OCI-LY1 (cell line): ENCODE data around the gene CALCOCO1.

Experiments
- H2AFZ ChIP-seq: fragments of 200-600 bp; sonication (generic), shearing (Covaris generic); 2 replicates; pipeline ENCODE4 v1.6.0; 2014; ENCODE audit warnings: antibody characterized with exemption, mild to moderate bottlenecking, low read length
- H3F3A ChIP-seq: fragments of 200-600 bp; sonication (generic), shearing (Covaris generic); 2 replicates; pipeline ENCODE4 v1.6.0; 2014; ENCODE audit warnings: mild to moderate bottlenecking, antibody characterized with exemption, low read length, moderate library complexity; ENCODE audit not compliant: insufficient read depth
- H3K27ac ChIP-seq: fragments of 200-600 bp; sonication (generic); 2 replicates; pipeline ENCODE4 v1.5.1; 2014; ENCODE audit warnings: low read length, mixed run types, mild to moderate bottlenecking, low read depth; ENCODE audit not compliant: poor library complexity, severe bottlenecking
- H3K27me3 ChIP-seq: fragments of 200-600 bp; sonication (generic); 2 replicates; pipeline ENCODE4 v1.6.0; 2014; ENCODE audit warnings: antibody characterized with exemption, mild to moderate bottlenecking, low read length, moderate library complexity; ENCODE audit not compliant: insufficient read depth
- H3K36me3 ChIP-seq: fragments of 200-600 bp; sonication (generic); 2 replicates; pipeline ENCODE4 v1.6.1; 2014; ENCODE audit warnings: mild to moderate bottlenecking, antibody characterized with exemption, low read length, moderate library complexity, mixed read lengths; ENCODE audit not compliant: insufficient read depth
- H3K4me1 ChIP-seq: fragments of 200-600 bp; sonication (generic); 2 replicates; pipeline ENCODE4 v1.5.1; 2014; ENCODE audit warnings: mild to moderate bottlenecking, low read length, moderate library complexity; ENCODE audit not compliant: insufficient read depth, severe bottlenecking
- H3K4me2 ChIP-seq: fragments of 200-600 bp; sonication (generic), shearing (Covaris generic); 2 replicates; pipeline ENCODE4 v1.6.1; 2014; ENCODE audit warnings: low read length
- H3K4me3 ChIP-seq: fragments of 200-600 bp; sonication (generic); 2 replicates; pipeline ENCODE4 v1.5.1; 2014; ENCODE audit warnings: low read length, low read depth, mild to moderate bottlenecking, mixed read lengths; ENCODE audit not compliant: poor library complexity, severe bottlenecking
- H3K79me2 ChIP-seq: fragments of 200-600 bp; shearing (Covaris generic); 2 replicates; pipeline ENCODE4 v1.6.1; 2016; ENCODE audit warnings: mixed run types, low read length, mixed read lengths; ENCODE audit not compliant: insufficient read depth
- H3K9ac ChIP-seq: fragments of 200-600 bp; sonication (generic), shearing (Covaris generic); 2 replicates; pipeline ENCODE4 v1.6.1; 2014; ENCODE audit warnings: mild to moderate bottlenecking, low read length, mixed read lengths
- H3K9me2 ChIP-seq: fragments of 200-600 bp; sonication (generic), shearing (Covaris generic); 2 replicates; pipeline ENCODE4 v1.6.1; 2014; ENCODE audit warnings: low read depth, mild to moderate bottlenecking, low read length, mixed read lengths
- H3K9me3 ChIP-seq: fragments of 200-600 bp; shearing (Covaris generic); 2 replicates; pipeline ENCODE4 v1.6.1; 2014; ENCODE audit warnings: low read length, mixed read lengths
- H4K20me1 ChIP-seq: fragments of 200-600 bp; sonication (generic), shearing (Covaris generic); 2 replicates; pipeline ENCODE4 v1.6.0; 2016; ENCODE audit warnings: mild to moderate bottlenecking, low read length; ENCODE audit not compliant: insufficient read depth
- EZH2 ChIP-seq: fragments of 200-600 bp; sonication (generic), shearing (Covaris generic); IDR thresholded peaks from 2 replicates; pipeline ENCODE4 v1.8.0; 2017; ENCODE audit warnings: borderline replicate concordance, mixed run types, mild to moderate bottlenecking, antibody characterized with exemption, low read length, moderate library complexity, mixed read lengths
- TF ChIP-seq, protein P1 (sequence below): fragments of 200-600 bp; sonication (generic), shearing (Covaris generic); IDR thresholded peaks from 2 replicates; pipeline ENCODE4 v1.5.1; 2017; ENCODE audit warnings: mild to moderate bottlenecking, antibody characterized with exemption, low read length, moderate library complexity, mixed read lengths

The CALCOCO1 gene

DNA sequence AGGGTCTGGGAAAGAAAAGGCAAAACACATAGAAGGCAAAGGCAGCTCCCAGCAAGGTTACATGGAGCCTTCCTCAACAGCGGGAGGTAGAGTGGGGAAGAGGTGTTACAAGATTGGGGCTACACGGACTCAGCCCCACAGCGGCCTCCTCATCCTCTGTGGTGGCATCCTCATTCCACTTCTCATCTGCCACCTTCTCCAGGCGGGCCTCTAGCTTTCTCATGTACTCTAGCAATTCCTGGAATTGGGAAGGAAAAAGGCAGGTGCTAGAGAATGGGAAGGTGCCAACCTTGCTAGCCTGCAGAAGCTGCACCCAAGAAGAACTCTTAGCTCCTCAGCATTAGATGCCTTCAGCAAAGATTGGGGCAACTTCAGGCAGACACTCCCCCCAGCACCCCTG, 13.2 kb downstream of the CALCOCO1 start:
- H2AFZ ChIP-seq, result no peak overlapping the region
- H3K4me2 ChIP-seq, result no peak overlapping the region
- H3K36me3 ChIP-seq, result no peaks in the 10 kb centered on the region
- no peaks in the 10 kb centered on the region for H4K20me1 ChIP-seq
- no peak overlapping the region for H3K4me3 ChIP-seq
- H3K79me2 ChIP-seq, result no peaks in the 10 kb centered on the region
- H3F3A ChIP-seq, result no peaks in the 10 kb centered on the region
- H3K9ac ChIP-seq, result no peak overlapping the region
- no peaks in the 10 kb centered on the region for H3K27me3 ChIP-seq
- no peak for TF ChIP-seq EZH2
- TF ChIP-seq, protein P1, sequence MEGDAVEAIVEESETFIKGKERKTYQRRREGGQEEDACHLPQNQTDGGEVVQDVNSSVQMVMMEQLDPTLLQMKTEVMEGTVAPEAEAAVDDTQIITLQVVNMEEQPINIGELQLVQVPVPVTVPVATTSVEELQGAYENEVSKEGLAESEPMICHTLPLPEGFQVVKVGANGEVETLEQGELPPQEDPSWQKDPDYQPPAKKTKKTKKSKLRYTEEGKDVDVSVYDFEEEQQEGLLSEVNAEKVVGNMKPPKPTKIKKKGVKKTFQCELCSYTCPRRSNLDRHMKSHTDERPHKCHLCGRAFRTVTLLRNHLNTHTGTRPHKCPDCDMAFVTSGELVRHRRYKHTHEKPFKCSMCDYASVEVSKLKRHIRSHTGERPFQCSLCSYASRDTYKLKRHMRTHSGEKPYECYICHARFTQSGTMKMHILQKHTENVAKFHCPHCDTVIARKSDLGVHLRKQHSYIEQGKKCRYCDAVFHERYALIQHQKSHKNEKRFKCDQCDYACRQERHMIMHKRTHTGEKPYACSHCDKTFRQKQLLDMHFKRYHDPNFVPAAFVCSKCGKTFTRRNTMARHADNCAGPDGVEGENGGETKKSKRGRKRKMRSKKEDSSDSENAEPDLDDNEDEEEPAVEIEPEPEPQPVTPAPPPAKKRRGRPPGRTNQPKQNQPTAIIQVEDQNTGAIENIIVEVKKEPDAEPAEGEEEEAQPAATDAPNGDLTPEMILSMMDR, result no peak
- no peaks in the 10 kb centered on the region for H3K9me3 ChIP-seq
- H3K27ac ChIP-seq, result no peak overlapping the region
- H3K9me2 ChIP-seq, result no peaks in the 10 kb centered on the region
- H3K4me1 ChIP-seq, result no peaks in the 10 kb centered on the region

DNA sequence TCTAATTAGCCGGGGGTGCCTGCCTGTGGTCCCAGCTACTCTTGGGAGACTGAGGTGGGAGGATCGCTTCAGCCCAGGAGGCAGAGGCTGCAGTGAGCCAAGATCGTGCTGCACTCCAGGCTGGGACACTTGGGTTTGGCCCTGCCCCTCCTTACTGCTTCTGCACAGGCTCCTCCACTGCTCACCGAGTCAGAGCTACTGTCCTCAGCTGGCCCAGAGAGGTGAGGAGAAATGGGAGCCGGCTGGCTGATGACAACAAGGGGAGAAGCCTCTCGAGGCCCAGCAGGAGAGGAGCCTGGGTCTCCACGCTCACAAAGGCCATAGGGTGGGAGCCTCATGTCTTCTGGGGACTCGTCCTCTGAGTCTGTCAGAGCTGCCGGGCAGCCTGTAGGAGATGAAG, 13.7 kb downstream of the CALCOCO1 start:
- H3K4me3 ChIP-seq, result no peak overlapping the region
- no peaks in the 10 kb centered on the region for H3K9me3 ChIP-seq
- no peak overlapping the region for H2AFZ ChIP-seq
- TF ChIP-seq, protein P1, result no peak
- no peak for TF ChIP-seq EZH2
- H3K4me2 ChIP-seq, result no peak overlapping the region
- H3K79me2 ChIP-seq, result no peaks in the 10 kb centered on the region
- no peaks in the 10 kb centered on the region for H3K4me1 ChIP-seq
- no peaks in the 10 kb centered on the region for H3F3A ChIP-seq
- no peaks in the 10 kb centered on the region for H3K27me3 ChIP-seq
- no peak overlapping the region for H3K9ac ChIP-seq
- H3K36me3 ChIP-seq, result no peaks in the 10 kb centered on the region
- no peak overlapping the region for H3K27ac ChIP-seq
- H3K9me2 ChIP-seq, result no peaks in the 10 kb centered on the region
- no peaks in the 10 kb centered on the region for H4K20me1 ChIP-seq

DNA sequence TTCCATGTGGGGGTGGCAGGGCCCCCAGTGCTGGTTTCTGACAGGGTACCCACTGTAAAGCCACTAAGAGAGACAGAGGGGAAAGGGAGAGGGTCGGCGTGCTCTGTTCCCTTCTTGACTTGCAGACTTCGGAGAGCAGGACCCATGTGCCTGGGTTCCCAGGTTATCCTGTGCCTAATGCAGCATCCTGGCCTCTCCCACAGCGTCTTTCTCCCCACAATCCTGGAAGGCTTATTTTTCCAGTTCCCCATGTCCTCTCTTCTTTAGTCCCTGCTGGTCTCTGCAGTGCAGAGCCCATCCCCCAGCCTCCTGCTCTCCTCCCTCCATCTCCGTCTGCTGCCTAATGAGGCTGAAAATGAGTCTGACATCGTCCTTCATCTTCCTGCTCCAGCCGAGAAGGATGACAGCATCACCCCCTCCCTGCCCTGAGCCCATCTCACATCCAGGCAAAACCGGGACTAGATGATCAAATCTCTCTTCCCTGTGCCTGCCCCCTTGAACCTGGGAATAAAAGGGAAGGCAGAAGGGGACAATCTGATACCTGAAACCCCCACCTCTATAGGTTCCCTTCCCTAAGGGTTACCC, 15.1 kb downstream of the CALCOCO1 start:
- no peaks in the 10 kb centered on the region for H3K9me2 ChIP-seq
- no peaks in the 10 kb centered on the region for H3K36me3 ChIP-seq
- no peak for TF ChIP-seq EZH2
- TF ChIP-seq, protein P1, result no peak
- H3K9ac ChIP-seq, result no peak overlapping the region
- H3K27me3 ChIP-seq, result no peaks in the 10 kb centered on the region
- no peaks in the 10 kb centered on the region for H4K20me1 ChIP-seq
- no peak overlapping the region for H3K4me3 ChIP-seq
- H3K79me2 ChIP-seq, result no peaks in the 10 kb centered on the region
- no peak overlapping the region for H3K4me2 ChIP-seq
- no peaks in the 10 kb centered on the region for H3K9me3 ChIP-seq
- H3K27ac ChIP-seq, result no peak overlapping the region
- no peak overlapping the region for H2AFZ ChIP-seq
- no peaks in the 10 kb centered on the region for H3K4me1 ChIP-seq
- no peaks in the 10 kb centered on the region for H3F3A ChIP-seq
